Gastroesophageal sphincter (tissue), 4 donors: ENCODE results near the gene SKOR1. TPM values are rescaled to one million over a fixed set of nuclear protein-coding genes. Genes with fewer than 3 reads are reported as not detected.

Experiments
- ATAC-seq: fragments of 150-250 bp; one replicate; pipeline ENCODE4 v1.9.1; 2016; ENCODE audit warnings: mild to moderate bottlenecking, moderate library complexity
- H3K27ac ChIP-seq, 4 donors: fragments of 200-600 bp; sonication (generic) in 3 of 4; 1 replicate in 3 of 4; 2 replicates in 1 of 4; pipeline ENCODE4 v1.5.1; 2016 to 2019
- H3K27me3 ChIP-seq: fragments of 200-600 bp; sonication (generic); one replicate; pipeline ENCODE4 v1.5.1; 2019
- H3K36me3 ChIP-seq, 2 donors: fragments of 200-600 bp; sonication (generic); one replicate each; pipeline ENCODE4 v1.5.1; 2019; ENCODE audit warnings: control low read depth in 1 of 2
- H3K4me1 ChIP-seq, 3 donors: fragments of 200-600 bp; sonication (generic); 1 replicate in 2 of 3; 2 replicates in 1 of 3; pipeline ENCODE4 v1.5.1; 2016 to 2019; ENCODE audit warnings: control low read depth in 2 of 3
- H3K4me3 ChIP-seq, 2 donors: fragments of 200-600 bp; sonication (generic); one replicate each; pipeline ENCODE4 v1.5.1; 2019; ENCODE audit warnings: mild to moderate bottlenecking in 1 of 2, moderate library complexity in 1 of 2
- H3K9me3 ChIP-seq, 3 donors: fragments of 200-600 bp; sonication (generic); one replicate each; pipeline ENCODE4 v1.5.1; 2017 to 2019; ENCODE audit warnings: control low read depth in 2 of 3
- CTCF ChIP-seq, 4 experiments: fragments of 200-600 bp in 2 of 4; fragments of 450-650 bp in 2 of 4; sonication (generic) in 1 of 4; IDR thresholded peaks; one replicate each; pipeline ENCODE4 v1.5.1; 2017 to 2019; ENCODE audit warnings: antibody characterized with exemption in 4 of 4, mild to moderate bottlenecking in 2 of 4, moderate library complexity in 2 of 4
- EP300 ChIP-seq: sonication (generic); formaldehyde crosslinking; IDR thresholded peaks from one replicate; pipeline ENCODE4 v1.6.1; 2017; ENCODE audit warnings: antibody characterized with exemption, mild to moderate bottlenecking
- POLR2A ChIP-seq, 2 donors: fragments of 450-650 bp; IDR thresholded peaks; one replicate each; pipeline ENCODE4 v1.6.1; 2017; ENCODE audit warnings: antibody characterized with exemption in 2 of 2, mild to moderate bottlenecking in 2 of 2, moderate library complexity in 1 of 2
- POLR2AphosphoS5 ChIP-seq: sonication (generic); formaldehyde crosslinking; IDR thresholded peaks from one replicate; pipeline ENCODE4 v1.6.1; 2017; ENCODE audit warnings: antibody characterized with exemption
- WGBS, 2 donors: methylation state at CpG; one replicate each; pipeline ENCODE4 v1.1.5; 2018; ENCODE audit warnings: low coverage in 1 of 2; 5-methylcytosine and 5-hydroxymethylcytosine counted together
- total RNA-seq, 4 donors: library from RNA; depleted of rRNA; stranded (reverse); fragments of >200 nt; gene quantifications; one replicate each; pipeline ENCODE4 v1.1.0, GENCODE V29; 2016

SKOR1 gene
- total RNA-seq, 4 donors from 2014 or later = 0.46 to 2.2 (median 0.87) TPM

- Histone ChIP-seq H3K4me3 (no peak overlapping the region), H3K27ac (no peak overlapping the region), H3K36me3 (peaks cover 0 to 30% of the 10 kb centered on the region in 2 donors), H3K27me3 (no peaks in the 10 kb centered on the region), H3K9me3 (no peaks in the 10 kb centered on the region), H3K4me1 (no peaks in the 10 kb centered on the region)
- TF ChIP-seq CTCF (IDR thresholded peaks at IDR 0.05) (no peak), POLR2A (IDR thresholded peaks at IDR 0.05) (no peak), POLR2AphosphoS5 (no peak), EP300 (no peak)
- WGBS, 2 donors = 83 to 88% methylated on average over 4 to 5 of the region's 5 CpGs
- no peak for ATAC-seq
Measured at GRCh38 chr15:67778968-67779548, 46.3 kb upstream of the SKOR1 start.

- no peak for ATAC-seq
- WGBS, 2 donors = 90 to 93% methylated on average over 3 to 4 of the region's 6 CpGs
- Histone ChIP-seq H3K36me3 (peaks cover 0 to 30% of the 10 kb centered on the region in 2 donors), H3K4me3 (no peak overlapping the region), H3K27me3 (no peaks in the 10 kb centered on the region), H3K9me3 (no peaks in the 10 kb centered on the region), H3K27ac (no peak overlapping the region), H3K4me1 (no peaks in the 10 kb centered on the region)
- TF ChIP-seq POLR2AphosphoS5 (no peak), POLR2A (IDR thresholded peaks at IDR 0.05) (no peak), EP300 (no peak), CTCF (IDR thresholded peaks at IDR 0.05) (no peak)
Measured at GRCh38 chr15:67779549-67780111, 45.7 kb upstream of the SKOR1 start.

GRCh38 chr15:67781061-67781460 lies 44.2 kb upstream of the SKOR1 start:
- Histone ChIP-seq H3K27ac (no peak overlapping the region), H3K27me3 (no peaks in the 10 kb centered on the region), H3K9me3 (no peaks in the 10 kb centered on the region), H3K4me1 (no peaks in the 10 kb centered on the region), H3K36me3 (peaks cover 0 to 29% of the 10 kb centered on the region in 2 donors), H3K4me3 (no peak overlapping the region)
- no peak for ATAC-seq
- TF ChIP-seq CTCF (IDR thresholded peaks at IDR 0.05) (no peak), POLR2AphosphoS5 (no peak), POLR2A (IDR thresholded peaks at IDR 0.05) (no peak), EP300 (no peak)
- 93 to 94% methylated on average over 3 of the region's 3 CpGs for WGBS, 2 donors

- Histone ChIP-seq H3K27me3 (no peaks in the 10 kb centered on the region), H3K4me3 (no peak overlapping the region), H3K36me3 (peaks cover 0 to 31% of the 10 kb centered on the region in 2 donors), H3K4me1 (no peaks in the 10 kb centered on the region), H3K27ac (no peak overlapping the region), H3K9me3 (no peaks in the 10 kb centered on the region)
- ATAC-seq = no peak
- TF ChIP-seq POLR2AphosphoS5 (no peak), CTCF (IDR thresholded peaks at IDR 0.05) (no peak), POLR2A (IDR thresholded peaks at IDR 0.05) (no peak), EP300 (no peak)
- 61 to 84% methylated on average over 6 to 10 of the region's 10 CpGs for WGBS, 2 donors
Measured at GRCh38 chr15:67781907-67782690, 43.2 kb upstream of the SKOR1 start.

GRCh38 chr15:67782691-67782991 lies 42.7 kb upstream of the SKOR1 start:
- WGBS, 2 donors = 70% methylated on average over 7 of the region's 7 CpGs; no CpG with 5 or more reads in 1 of the 2 donors
- Histone ChIP-seq H3K27me3 (no peaks in the 10 kb centered on the region), H3K4me1 (no peaks in the 10 kb centered on the region), H3K9me3 (no peaks in the 10 kb centered on the region), H3K27ac (no peak overlapping the region), H3K4me3 (no peak overlapping the region), H3K36me3 (peaks cover 0 to 32% of the 10 kb centered on the region in 2 donors)
- no peak for ATAC-seq
- TF ChIP-seq POLR2AphosphoS5 (no peak), CTCF (IDR thresholded peaks at IDR 0.05) (no peak), POLR2A (IDR thresholded peaks at IDR 0.05) (no peak), EP300 (no peak)
